ENCODE measurements around the gene SMYD3.
"Not testable (repeated sequence)": the region's sequence is repeated elsewhere in the genome, so short reads cannot be mapped to it uniquely, and the experiment has no call there.

The SMYD3 gene

DNA sequence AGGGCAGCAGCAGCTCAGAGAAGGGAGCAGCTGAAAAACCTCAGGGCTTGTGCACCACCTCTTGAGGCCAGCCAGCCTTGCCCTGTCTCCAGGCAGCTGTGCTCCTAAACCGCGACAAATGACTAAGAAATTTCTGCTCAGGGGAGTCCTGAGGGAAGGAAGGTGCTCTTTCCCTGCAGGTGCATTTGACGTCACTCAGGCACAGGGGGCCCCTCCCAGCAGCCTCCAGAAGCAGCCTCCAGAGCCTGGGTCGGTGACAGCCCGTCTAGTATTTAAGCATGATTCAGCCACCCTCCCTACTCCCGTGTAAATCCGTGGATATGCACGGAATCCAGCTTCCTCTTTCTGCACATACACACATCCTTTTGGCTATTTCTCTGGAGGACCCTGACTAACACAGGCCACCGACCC is 791.8 kb downstream of the SMYD3 start:
- Histone ChIP-seq H3K4me2 (ENCODE audit: low read depth, low read length, poor library complexity, severe bottlenecking) (no peak overlapping the region), H3K4me1 (ENCODE audit: insufficient read depth, low read length, poor library complexity, severe bottlenecking) (no peaks in the 10 kb centered on the region), H4K20me1 (ENCODE audit: insufficient read depth, low read length, poor library complexity, severe bottlenecking) (no peaks in the 10 kb centered on the region), H2AFZ (ENCODE audit: low read length) (no peak overlapping the region), H3K36me3 (ENCODE audit: insufficient read depth, low read length) (no peaks in the 10 kb centered on the region), H3K9me3 (ENCODE audit: insufficient read depth, low read depth, low read length) (no peaks in the 10 kb centered on the region), H3K4me3 (ENCODE audit: low read length, poor library complexity, severe bottlenecking) (no peak overlapping the region), H3F3A (ENCODE audit: low read depth) (no peaks in the 10 kb centered on the region), H3K79me2 (ENCODE audit: insufficient read depth, low read length) (no peaks in the 10 kb centered on the region), H3K27me3 (ENCODE audit: insufficient read depth, low read length, poor library complexity, severe bottlenecking) (no peaks in the 10 kb centered on the region), H3K9ac (ENCODE audit: low read depth, low read length, poor library complexity, severe bottlenecking) (no peak overlapping the region), H3K9me2 (replicated peaks; ENCODE audit: low read depth, low read length) (no peaks in the 10 kb centered on the region)
- TF ChIP-seq EZH2phosphoT487 (IDR thresholded peaks at IDR 0.05; ENCODE audit: borderline replicate concordance), result no peak
- TF ChIP-seq, protein P1, sequence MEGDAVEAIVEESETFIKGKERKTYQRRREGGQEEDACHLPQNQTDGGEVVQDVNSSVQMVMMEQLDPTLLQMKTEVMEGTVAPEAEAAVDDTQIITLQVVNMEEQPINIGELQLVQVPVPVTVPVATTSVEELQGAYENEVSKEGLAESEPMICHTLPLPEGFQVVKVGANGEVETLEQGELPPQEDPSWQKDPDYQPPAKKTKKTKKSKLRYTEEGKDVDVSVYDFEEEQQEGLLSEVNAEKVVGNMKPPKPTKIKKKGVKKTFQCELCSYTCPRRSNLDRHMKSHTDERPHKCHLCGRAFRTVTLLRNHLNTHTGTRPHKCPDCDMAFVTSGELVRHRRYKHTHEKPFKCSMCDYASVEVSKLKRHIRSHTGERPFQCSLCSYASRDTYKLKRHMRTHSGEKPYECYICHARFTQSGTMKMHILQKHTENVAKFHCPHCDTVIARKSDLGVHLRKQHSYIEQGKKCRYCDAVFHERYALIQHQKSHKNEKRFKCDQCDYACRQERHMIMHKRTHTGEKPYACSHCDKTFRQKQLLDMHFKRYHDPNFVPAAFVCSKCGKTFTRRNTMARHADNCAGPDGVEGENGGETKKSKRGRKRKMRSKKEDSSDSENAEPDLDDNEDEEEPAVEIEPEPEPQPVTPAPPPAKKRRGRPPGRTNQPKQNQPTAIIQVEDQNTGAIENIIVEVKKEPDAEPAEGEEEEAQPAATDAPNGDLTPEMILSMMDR (conservative IDR thresholded peaks at IDR 0.05; ENCODE audit: low read length), result no peak

GRCh38 chr1:245714027-245714426 is 793.1 kb downstream of the SMYD3 start:
- H3K4me3 ChIP-seq (ENCODE audit: low read length, poor library complexity, severe bottlenecking); H4K20me1 ChIP-seq (ENCODE audit: insufficient read depth, low read length, poor library complexity, severe bottlenecking); H3K27me3 ChIP-seq (ENCODE audit: insufficient read depth, low read length, poor library complexity, severe bottlenecking); H3K9me3 ChIP-seq (ENCODE audit: insufficient read depth, low read depth, low read length); H3K9me2 ChIP-seq (replicated peaks; ENCODE audit: low read depth, low read length); H3K36me3 ChIP-seq (ENCODE audit: insufficient read depth, low read length); H3K9ac ChIP-seq (ENCODE audit: low read depth, low read length, poor library complexity, severe bottlenecking); H3K4me1 ChIP-seq (ENCODE audit: insufficient read depth, low read length, poor library complexity, severe bottlenecking); H2AFZ ChIP-seq (ENCODE audit: low read length); H3K4me2 ChIP-seq (ENCODE audit: low read depth, low read length, poor library complexity, severe bottlenecking); H3F3A ChIP-seq (ENCODE audit: low read depth); H3K79me2 ChIP-seq (ENCODE audit: insufficient read depth, low read length): not testable (repeated sequence)

- Histone ChIP-seq H3K36me3 (ENCODE audit: insufficient read depth, low read length) (no peaks in the 10 kb centered on the region), H2AFZ (ENCODE audit: low read length) (no peak overlapping the region), H3K27me3 (ENCODE audit: insufficient read depth, low read length, poor library complexity, severe bottlenecking) (no peaks in the 10 kb centered on the region), H3K9me2 (replicated peaks; ENCODE audit: low read depth, low read length) (no peaks in the 10 kb centered on the region), H3K9ac (ENCODE audit: low read depth, low read length, poor library complexity, severe bottlenecking) (no peak overlapping the region), H3F3A (ENCODE audit: low read depth) (no peaks in the 10 kb centered on the region), H3K9me3 (ENCODE audit: insufficient read depth, low read depth, low read length) (no peaks in the 10 kb centered on the region), H3K4me1 (ENCODE audit: insufficient read depth, low read length, poor library complexity, severe bottlenecking) (no peaks in the 10 kb centered on the region), H4K20me1 (ENCODE audit: insufficient read depth, low read length, poor library complexity, severe bottlenecking) (no peaks in the 10 kb centered on the region), H3K4me3 (ENCODE audit: low read length, poor library complexity, severe bottlenecking) (no peak overlapping the region), H3K4me2 (ENCODE audit: low read depth, low read length, poor library complexity, severe bottlenecking) (no peak overlapping the region), H3K79me2 (ENCODE audit: insufficient read depth, low read length) (no peaks in the 10 kb centered on the region)
- no peak for TF ChIP-seq EZH2phosphoT487 (IDR thresholded peaks at IDR 0.05; ENCODE audit: borderline replicate concordance)
- TF ChIP-seq, protein P1 (conservative IDR thresholded peaks at IDR 0.05; ENCODE audit: low read length), result no peak
Observed at GRCh38 chr1:245710961-245711903, 795.8 kb downstream of the SMYD3 start.

- no peak for TF ChIP-seq EZH2phosphoT487 (IDR thresholded peaks at IDR 0.05; ENCODE audit: borderline replicate concordance)
- TF ChIP-seq, protein P1 (conservative IDR thresholded peaks at IDR 0.05; ENCODE audit: low read length), result no peak
- Histone ChIP-seq H3K4me1 (ENCODE audit: insufficient read depth, low read length, poor library complexity, severe bottlenecking) (peaks cover 4% of the 10 kb centered on the region), H3K36me3 (ENCODE audit: insufficient read depth, low read length) (no peaks in the 10 kb centered on the region), H3K9ac (ENCODE audit: low read depth, low read length, poor library complexity, severe bottlenecking) (no peak overlapping the region), H3K9me3 (ENCODE audit: insufficient read depth, low read depth, low read length) (no peaks in the 10 kb centered on the region), H3K4me2 (ENCODE audit: low read depth, low read length, poor library complexity, severe bottlenecking) (no peak overlapping the region), H3F3A (ENCODE audit: low read depth) (no peaks in the 10 kb centered on the region), H3K4me3 (ENCODE audit: low read length, poor library complexity, severe bottlenecking) (no peak overlapping the region), H4K20me1 (ENCODE audit: insufficient read depth, low read length, poor library complexity, severe bottlenecking) (no peaks in the 10 kb centered on the region), H3K79me2 (ENCODE audit: insufficient read depth, low read length) (no peaks in the 10 kb centered on the region), H3K27me3 (ENCODE audit: insufficient read depth, low read length, poor library complexity, severe bottlenecking) (no peaks in the 10 kb centered on the region), H2AFZ (ENCODE audit: low read length) (no peak overlapping the region), H3K9me2 (replicated peaks; ENCODE audit: low read depth, low read length) (no peaks in the 10 kb centered on the region)
Observed at GRCh38 chr1:245707941-245708340, 799.1 kb downstream of the SMYD3 start.

Measured in Loucy (cell line).